Measurements from ENCODE around the gene PRIM1.
"Not testable (repeated sequence)": the region's sequence is repeated elsewhere in the genome, so short reads cannot be mapped to it uniquely, and the experiment has no call there.

The PRIM1 gene

GRCh38 chr12:56760460-56760859 is 8.3 kb upstream of the PRIM1 start:
- DNase-seq (ENCODE audit: low read depth): no peak

- no peak for DNase-seq (ENCODE audit: low read depth)
Observed at GRCh38 chr12:56759263-56759908, 7.3 kb upstream of the PRIM1 start.

- no peak for DNase-seq (ENCODE audit: low read depth)
Observed at GRCh38 chr12:56758728-56759262, 6.7 kb upstream of the PRIM1 start.

GRCh38 chr12:56757971-56758370 is 5.8 kb upstream of the PRIM1 start:
- not testable (repeated sequence) for DNase-seq (ENCODE audit: low read depth)

GRCh38 chr12:56753566-56753965 is 1.4 kb upstream of the PRIM1 start:
- DNase-seq (ENCODE audit: low read depth): no peak

GRCh38 chr12:56750596-56750995 is 1.5 kb downstream of the PRIM1 start:
- DNase-seq (ENCODE audit: low read depth): not testable (repeated sequence)

- DNase-seq (ENCODE audit: low read depth): no peak
Observed at GRCh38 chr12:56749853-56750252, 2.3 kb downstream of the PRIM1 start.

GRCh38 chr12:56749359-56749758 is 2.8 kb downstream of the PRIM1 start:
- no peak for DNase-seq (ENCODE audit: low read depth)

- DNase-seq (ENCODE audit: low read depth): no peak
Observed at GRCh38 chr12:56728139-56728861, 23.8 kb downstream of the PRIM1 start.

GRCh38 chr12:56726196-56726675 is 25.9 kb downstream of the PRIM1 start:
- not testable (repeated sequence) for DNase-seq (ENCODE audit: low read depth)

GRCh38 chr12:56725723-56726102 is 26.4 kb downstream of the PRIM1 start:
- no peak for DNase-seq (ENCODE audit: low read depth)

GRCh38 chr12:56724972-56725722 is 27.0 kb downstream of the PRIM1 start, which contains the start of gene NACA:
TSS of gene NACA (minus strand) at chr12:56725299. CDS start at chr12:56724521, 778 bp downstream.
- peak; percentile 84 for DNase-seq (ENCODE audit: low read depth)

GRCh38 chr12:56724701-56724971 is 27.5 kb downstream of the PRIM1 start:
- DNase-seq (ENCODE audit: low read depth): no peak

- DNase-seq (ENCODE audit: low read depth): no peak
Observed at GRCh38 chr12:56723889-56724700, 28.0 kb downstream of the PRIM1 start.

GRCh38 chr12:56723352-56723751 is 28.8 kb downstream of the PRIM1 start:
- no peak for DNase-seq (ENCODE audit: low read depth)

- no peak for DNase-seq (ENCODE audit: low read depth)
Observed at GRCh38 chr12:56722832-56723231, 29.3 kb downstream of the PRIM1 start.

- DNase-seq (ENCODE audit: low read depth): no peak
Observed at GRCh38 chr12:56721721-56722120, 30.4 kb downstream of the PRIM1 start.

- no peak for DNase-seq (ENCODE audit: low read depth)
Observed at GRCh38 chr12:56721216-56721615, 30.9 kb downstream of the PRIM1 start.

- DNase-seq (ENCODE audit: low read depth): no peak
Observed at GRCh38 chr12:56720731-56721151, 31.4 kb downstream of the PRIM1 start.

- DNase-seq (ENCODE audit: low read depth): no peak
Observed at GRCh38 chr12:56719056-56719455, 33.1 kb downstream of the PRIM1 start.

GRCh38 chr12:56718636-56719035 is 33.5 kb downstream of the PRIM1 start:
- no peak for DNase-seq (ENCODE audit: low read depth)

- DNase-seq (ENCODE audit: low read depth): no peak
Observed at GRCh38 chr12:56718149-56718548, 34.0 kb downstream of the PRIM1 start.

Measured in stimulated activated CD8-positive, alpha-beta memory T cell treated with anti-CD3 and anti-CD28 coated beads, Interleukin-15, amount 100 ng/mL, for 24 hours (primary cell).